CD4-positive, alpha-beta T cell treated with Interleukin-10 for 1 hour (primary cell): Measurements from ENCODE around the gene F12.
"Not testable (repeated sequence)": the region's sequence is repeated elsewhere in the genome, so short reads cannot be mapped to it uniquely, and the experiment has no call there.

Experiments
- DNase-seq: peaks from one replicate; pipeline ENCODE4 v3.0.0-alpha.2; 2020

The F12 gene

DNA sequence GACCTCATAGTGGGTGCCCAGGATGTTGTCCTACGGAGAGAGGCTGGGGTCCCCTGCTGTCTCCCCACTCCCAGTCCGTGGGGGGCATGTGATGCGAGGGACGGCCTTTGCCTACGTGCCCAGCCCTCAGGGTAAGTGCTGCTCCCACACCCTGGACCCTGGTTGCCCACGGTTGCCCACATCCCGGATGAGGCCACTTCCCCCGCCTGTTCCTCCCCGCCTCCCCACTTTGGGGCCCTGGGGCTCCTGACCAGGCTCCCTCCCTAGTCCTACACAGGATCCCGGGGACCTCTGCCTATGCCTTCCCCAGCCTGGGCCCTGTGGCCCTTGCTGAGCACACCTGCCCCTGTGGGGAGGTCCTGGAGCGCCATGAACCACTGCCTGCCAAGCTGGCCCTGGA is 23.6 kb downstream of the F12 start:
- no peak for DNase-seq

DNA sequence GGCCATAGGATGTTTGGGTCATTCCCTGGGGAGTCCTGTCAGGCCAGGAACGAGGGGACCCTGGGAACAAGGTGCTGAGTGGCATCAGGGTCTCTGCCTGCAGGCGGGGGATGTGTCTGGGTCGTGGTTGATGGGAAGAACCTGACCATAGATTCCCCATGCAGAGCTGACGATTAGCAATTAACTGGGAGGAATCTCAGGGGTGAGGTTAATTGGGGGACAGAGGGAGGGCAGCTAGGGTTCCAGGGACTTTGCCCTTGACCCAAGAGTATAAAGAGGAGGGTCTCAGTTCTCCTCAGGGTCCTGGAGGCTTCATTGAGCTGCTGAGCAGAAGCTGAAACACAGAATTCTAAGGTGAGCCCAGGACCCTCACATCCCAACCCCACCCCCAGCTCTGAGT is 25.2 kb downstream of the F12 start, which contains the start of gene SLC34A1:
Gene SLC34A1 (plus strand): TSS at position 301 of the 400 bp plus-strand sequence. CDS start 1,308 bp downstream, outside the sequence.
- DNase-seq, result no peak

GRCh38 chr5:177383181-177383580 is 26.2 kb downstream of the F12 start:
- DNase-seq, result no peak

DNA sequence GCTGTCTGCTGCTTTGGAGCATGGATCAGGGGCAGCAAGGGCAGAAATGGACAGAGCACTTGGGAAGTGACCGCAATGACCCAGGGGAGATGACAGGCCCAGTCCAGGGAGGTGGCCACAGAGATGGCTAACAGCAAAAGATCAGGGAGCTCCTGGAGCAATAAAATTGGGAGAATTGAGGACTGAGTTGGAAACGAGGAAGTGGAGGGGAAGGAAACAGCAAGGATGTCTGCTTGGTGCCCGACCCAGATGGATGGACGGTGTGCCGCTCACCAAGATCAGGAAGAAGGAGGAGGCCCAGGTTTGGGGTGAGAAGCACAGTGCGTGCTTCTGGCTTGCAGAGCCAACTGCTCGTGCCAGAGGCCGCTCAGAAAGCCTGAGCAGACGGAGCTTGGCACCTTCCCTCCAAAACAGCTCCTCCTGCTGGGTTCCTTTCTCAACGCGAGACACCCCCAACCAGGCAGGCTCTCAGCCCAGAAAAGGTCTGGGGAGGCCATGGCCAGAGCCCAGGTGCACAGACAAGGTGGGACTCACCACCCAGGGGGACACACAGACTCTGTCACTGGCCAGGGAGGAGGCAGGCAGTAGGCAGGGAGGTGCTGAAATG is 26.8 kb downstream of the F12 start:
- peak; percentile 23 for DNase-seq

DNA sequence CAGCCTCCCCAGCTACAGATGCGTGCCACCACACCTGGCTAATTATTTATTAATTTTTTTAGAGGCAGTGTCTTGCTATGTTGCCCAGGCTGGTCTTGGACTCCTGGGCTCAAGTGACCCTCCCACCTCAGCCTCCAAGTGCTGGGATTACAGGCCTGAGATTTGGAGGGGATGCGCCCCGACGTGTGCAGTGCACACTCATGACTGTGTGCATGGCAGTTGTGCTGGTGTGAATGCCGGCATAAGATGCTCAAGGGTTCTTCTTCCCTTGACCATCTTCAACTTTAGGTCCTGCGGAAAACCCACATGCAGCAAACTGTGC is 28.6 kb downstream of the F12 start:
- DNase-seq, result no peak

DNA sequence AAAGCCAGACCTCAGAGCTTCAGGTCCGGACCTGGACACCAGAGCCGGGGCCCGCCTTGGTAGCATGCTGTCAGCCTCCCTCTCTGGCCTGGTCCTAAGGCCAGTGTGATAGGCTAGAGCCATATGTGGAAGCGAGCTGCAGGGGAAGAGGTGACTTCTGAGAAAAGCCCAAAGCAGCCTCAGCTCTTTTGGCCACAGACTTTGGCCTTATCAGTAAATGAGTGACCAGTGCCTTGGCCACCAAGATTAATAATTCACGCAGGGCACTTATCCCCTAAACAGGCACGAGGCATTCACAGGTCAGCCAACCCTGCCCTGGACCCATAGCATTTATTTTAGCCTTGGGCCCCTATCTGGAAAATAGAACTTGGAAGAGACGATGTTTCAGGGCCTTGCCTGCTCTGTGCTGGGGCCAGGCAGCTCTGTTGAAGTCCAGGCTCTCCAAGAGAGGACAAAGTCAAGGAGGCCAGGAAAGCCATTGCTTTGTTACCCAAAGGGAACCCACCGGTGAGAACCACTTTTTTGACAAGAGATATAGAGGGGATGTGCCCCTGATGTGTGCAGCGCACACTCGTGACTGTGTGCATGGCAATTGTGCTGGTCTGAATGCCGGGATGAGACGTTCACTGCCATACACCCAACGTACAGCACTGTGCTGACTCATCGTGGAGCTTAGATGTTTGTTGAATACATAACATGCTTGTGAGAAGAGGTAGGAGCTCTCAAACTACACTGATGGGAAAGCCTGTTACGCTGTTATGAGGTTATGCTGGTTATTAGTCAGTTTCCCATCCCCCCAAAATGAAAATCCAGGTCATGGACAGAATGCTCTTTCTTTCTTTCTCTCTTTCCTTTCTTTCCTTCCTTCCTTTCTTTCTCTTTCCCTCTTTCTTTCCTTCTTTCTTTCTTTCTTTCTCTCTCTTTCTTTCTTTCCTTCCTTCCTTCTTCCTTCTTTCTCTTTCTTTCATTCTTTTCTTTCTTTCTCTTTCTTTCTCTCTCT is 30.2 kb downstream of the F12 start:
- no peak for DNase-seq

GRCh38 chr5:177377851-177378776 is 31.2 kb downstream of the F12 start:
- DNase-seq, result no peak

DNA sequence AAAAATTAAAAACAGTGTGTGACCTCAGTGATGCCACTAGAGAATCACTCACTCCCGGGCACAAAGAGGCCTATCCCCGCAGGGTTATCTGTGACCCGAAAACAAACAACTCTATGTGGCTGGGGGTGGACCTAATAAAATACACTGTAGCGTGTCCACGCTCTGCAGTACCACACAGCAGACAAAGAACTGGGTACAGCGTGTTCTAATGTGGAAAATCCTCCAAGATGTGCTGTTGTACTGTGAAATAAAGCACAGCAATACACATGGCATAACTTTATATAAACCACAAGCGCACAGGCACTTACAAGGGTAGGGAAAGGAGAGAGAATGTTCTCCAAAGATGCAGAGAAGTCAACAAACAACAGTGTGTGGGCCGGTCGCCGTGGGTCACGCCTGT is 33.3 kb downstream of the F12 start:
- no peak for DNase-seq

GRCh38 chr5:177375516-177375915 is 33.8 kb downstream of the F12 start:
- DNase-seq, result not testable (repeated sequence)

GRCh38 chr5:177374211-177374610 is 35.2 kb downstream of the F12 start:
- no peak for DNase-seq

DNA sequence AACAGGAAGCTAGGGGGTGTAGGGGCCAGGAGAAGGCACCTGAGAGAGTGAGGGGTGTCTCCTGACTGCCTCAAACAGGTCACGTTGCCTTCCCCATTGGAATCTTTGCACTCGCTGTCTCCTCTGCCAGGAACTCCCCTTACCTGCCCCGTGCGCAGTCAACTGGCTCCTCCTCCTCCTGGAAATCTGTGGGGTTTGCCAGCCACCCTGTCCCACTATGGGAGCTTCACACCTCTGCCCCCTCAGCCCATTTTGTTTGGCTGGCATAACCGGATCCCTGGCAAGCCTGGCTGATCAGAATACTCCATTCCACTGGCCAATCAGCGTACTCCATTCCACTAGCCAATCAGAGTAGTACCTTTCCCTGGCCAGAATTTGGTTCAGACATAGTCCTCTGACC is 35.6 kb downstream of the F12 start:
- DNase-seq, result no peak

- DNase-seq, result peak; percentile 37
Measured at GRCh38 chr5:177372910-177373309, 36.5 kb downstream of the F12 start.

- DNase-seq, result peak; percentile 48
Measured at GRCh38 chr5:177372034-177372896, 37.1 kb downstream of the F12 start.

DNA sequence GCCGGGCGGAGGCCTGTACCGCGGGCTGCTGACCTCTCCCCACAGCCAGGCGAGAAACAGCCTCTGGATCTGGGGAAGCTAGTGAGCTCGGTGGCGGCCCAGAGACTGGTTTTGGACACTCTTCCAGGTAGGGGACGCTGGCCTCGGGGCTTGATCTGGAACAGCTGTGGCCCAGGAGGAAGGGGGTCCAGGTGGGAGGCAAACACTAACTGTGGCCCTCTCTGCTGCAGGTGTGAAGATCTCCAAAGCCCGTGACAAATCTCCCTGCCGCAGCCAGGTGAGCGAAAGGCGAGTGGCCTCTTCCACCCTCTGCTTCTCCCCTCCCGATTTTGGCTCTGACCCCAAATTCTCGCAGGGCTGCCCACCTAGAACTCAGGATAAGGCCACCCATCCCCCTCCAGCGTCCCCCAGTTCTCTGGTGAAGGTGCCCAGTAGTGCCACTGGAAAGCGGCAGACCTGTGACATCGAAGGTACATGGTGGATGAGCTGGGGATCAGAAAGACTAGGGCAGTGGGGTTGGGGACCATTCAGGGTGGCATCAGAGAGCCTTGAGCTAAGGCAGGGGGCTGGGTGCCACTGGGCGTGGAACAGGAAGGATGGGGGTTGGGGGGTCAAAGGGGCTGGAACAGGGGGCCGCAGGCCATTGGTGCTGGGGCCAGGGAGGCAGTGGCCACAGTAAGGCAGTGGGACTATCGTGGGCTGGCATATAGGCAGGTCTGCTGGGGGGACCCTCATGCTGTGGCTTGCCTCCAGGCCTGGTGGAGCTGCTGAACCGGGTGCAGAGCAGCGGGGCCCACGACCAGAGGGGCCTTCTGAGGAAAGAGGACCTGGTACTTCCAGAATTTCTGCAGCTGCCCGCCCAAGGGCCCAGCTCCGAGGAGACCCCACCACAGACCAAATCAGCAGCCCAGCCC is 38.0 kb downstream of the F12 start:
- DNase-seq, result no peak

DNA sequence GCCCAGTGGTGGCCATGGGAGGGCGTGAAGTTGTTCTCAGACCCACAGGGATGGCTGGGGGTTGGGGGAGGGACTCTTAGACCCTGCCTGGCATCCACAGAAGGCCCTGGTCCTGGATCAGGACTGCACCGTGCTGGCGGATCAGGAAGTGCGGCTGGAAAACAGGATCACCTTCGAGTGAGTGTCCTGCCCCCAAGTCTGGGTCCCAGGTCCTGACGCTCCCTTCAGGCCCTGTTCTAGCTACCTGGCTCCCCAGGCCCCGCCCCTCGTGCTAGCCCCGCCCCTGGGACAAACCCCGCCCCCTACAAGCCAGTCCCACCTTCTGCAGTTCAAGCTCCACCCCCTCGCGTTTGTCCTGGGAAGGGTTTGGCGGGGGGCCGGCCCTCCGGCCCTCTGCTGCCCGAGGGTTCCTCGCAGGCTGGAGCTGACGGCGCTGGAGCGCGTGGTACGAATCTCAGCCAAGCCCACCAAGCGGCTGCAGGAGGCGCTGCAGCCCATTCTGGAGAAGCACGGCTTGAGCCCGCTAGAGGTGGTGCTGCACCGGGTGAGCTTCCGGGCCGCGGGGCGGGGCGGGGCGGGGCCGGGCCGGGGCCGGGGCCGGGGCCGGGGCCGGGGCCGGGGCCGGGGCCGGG is 38.8 kb downstream of the F12 start:
- DNase-seq, result peak; percentile 79

- no peak for DNase-seq
Measured at GRCh38 chr5:177369645-177370440, 39.5 kb downstream of the F12 start.

- DNase-seq, result peak; percentile 40
Measured at GRCh38 chr5:177368869-177369644, 40.3 kb downstream of the F12 start.

- no peak for DNase-seq
Measured at GRCh38 chr5:177367981-177368868, 41.1 kb downstream of the F12 start.
